ENCODE measurements around the gene WWOX. TPM values are rescaled to one million over a fixed set of nuclear protein-coding genes. Genes with fewer than 3 reads are reported as not detected.

WWOX gene
- polyA plus RNA-seq, 1 donor from 2014 or later, result 25.6 TPM

DNA sequence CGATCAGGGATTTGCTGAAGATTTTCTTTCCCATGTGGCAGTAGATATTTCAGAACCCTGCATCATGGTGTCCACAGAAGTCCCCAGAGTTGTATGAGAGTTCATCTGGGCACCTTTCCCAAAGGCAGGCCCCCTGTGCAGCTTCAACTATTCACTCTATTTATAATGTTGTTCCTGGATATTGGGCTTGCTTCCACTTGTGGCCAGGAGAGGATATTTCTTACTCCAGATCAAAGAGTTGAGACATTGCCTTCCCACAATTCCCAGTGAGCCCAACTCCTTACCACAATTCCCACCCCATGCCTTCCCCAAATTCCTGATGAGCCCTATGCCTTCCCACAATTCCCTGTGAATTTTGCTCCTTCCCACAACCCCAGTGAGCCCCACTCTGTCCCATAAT lies 206.9 kb downstream of the WWOX start:
- Histone ChIP-seq H3K4me3 (ENCODE audit: low read length) (no peak overlapping the region), H3K9ac (ENCODE audit: low read length) (no peak overlapping the region), H3K27ac (ENCODE audit: low read length) (no peak overlapping the region), H3K9me2 (ENCODE audit: insufficient read depth, low read length) (no peaks in the 10 kb centered on the region), H2AFZ (ENCODE audit: low read depth, low read length) (no peak overlapping the region), H4K20me1 (ENCODE audit: insufficient read depth) (no peaks in the 10 kb centered on the region), H3F3A (ENCODE audit: insufficient read depth, low read length, poor library complexity, severe bottlenecking) (no peaks in the 10 kb centered on the region), H3K27me3 (ENCODE audit: insufficient read depth, low read depth, low read length) (no peaks in the 10 kb centered on the region), H3K36me3 (ENCODE audit: insufficient read depth, low read length) (no peaks in the 10 kb centered on the region), H3K4me2 (ENCODE audit: low read length) (no peak overlapping the region), H3K79me2 (replicated peaks; ENCODE audit: insufficient read depth, low read length) (no peaks in the 10 kb centered on the region), H3K9me3 (ENCODE audit: low read length) (no peaks in the 10 kb centered on the region)
- TF ChIP-seq RAD21 (conservative IDR thresholded peaks at IDR 0.05), result no peak
- TF ChIP-seq EP300 (conservative IDR thresholded peaks at IDR 0.05; ENCODE audit: poor library complexity, severe bottlenecking), result no peak
- TF ChIP-seq, protein P1, sequence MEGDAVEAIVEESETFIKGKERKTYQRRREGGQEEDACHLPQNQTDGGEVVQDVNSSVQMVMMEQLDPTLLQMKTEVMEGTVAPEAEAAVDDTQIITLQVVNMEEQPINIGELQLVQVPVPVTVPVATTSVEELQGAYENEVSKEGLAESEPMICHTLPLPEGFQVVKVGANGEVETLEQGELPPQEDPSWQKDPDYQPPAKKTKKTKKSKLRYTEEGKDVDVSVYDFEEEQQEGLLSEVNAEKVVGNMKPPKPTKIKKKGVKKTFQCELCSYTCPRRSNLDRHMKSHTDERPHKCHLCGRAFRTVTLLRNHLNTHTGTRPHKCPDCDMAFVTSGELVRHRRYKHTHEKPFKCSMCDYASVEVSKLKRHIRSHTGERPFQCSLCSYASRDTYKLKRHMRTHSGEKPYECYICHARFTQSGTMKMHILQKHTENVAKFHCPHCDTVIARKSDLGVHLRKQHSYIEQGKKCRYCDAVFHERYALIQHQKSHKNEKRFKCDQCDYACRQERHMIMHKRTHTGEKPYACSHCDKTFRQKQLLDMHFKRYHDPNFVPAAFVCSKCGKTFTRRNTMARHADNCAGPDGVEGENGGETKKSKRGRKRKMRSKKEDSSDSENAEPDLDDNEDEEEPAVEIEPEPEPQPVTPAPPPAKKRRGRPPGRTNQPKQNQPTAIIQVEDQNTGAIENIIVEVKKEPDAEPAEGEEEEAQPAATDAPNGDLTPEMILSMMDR (IDR thresholded peaks at IDR 0.05; ENCODE audit: poor library complexity, severe bottlenecking), result no peak

DNA sequence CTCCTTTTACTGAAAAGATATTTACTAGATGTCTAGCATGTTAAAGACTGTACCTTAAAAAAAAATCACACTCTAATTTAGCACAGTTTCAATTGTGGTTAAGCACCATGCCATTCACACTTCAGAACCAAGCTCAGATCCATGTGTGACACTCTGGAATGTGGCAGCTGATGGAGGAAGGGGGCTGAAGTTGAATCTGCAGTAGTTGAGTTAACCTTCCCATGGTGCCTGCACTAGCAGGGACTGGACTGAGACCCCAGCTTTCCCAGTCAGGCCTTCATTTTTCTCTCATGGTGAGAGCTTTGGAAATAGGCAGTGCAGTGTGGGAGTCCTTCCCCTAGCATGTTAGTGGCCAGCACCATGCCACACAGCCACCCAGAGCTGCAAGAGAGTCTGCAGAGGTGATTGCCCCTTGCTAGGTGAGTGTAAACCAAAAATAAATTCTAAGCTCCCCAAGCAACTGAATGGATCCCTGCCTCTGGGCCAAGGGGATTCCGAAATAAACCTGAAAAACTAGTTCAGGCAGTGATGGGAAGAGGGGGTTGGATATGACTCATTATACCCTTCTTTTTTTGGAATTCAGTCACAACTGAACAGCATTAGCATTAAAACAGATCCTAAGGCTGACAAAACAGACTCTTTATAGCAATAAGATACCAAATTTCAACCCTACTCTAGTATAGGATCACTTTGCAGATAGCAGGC lies 208.5 kb downstream of the WWOX start:
- H3K9me2 ChIP-seq (ENCODE audit: insufficient read depth, low read length), result no peaks in the 10 kb centered on the region
- no peaks in the 10 kb centered on the region for H4K20me1 ChIP-seq (ENCODE audit: insufficient read depth)
- H3F3A ChIP-seq (ENCODE audit: insufficient read depth, low read length, poor library complexity, severe bottlenecking), result no peaks in the 10 kb centered on the region
- no peaks in the 10 kb centered on the region for H3K79me2 ChIP-seq (replicated peaks; ENCODE audit: insufficient read depth, low read length)
- no peak overlapping the region for H3K27ac ChIP-seq (ENCODE audit: low read length)
- no peak for TF ChIP-seq SMC3 (conservative IDR thresholded peaks at IDR 0.05; ENCODE audit: poor library complexity)
- no peak for TF ChIP-seq RAD21 (conservative IDR thresholded peaks at IDR 0.05)
- H3K4me2 ChIP-seq (ENCODE audit: low read length), result no peak overlapping the region
- H3K36me3 ChIP-seq (ENCODE audit: insufficient read depth, low read length), result no peaks in the 10 kb centered on the region
- no peak overlapping the region for H3K4me3 ChIP-seq (ENCODE audit: low read length)
- no peaks in the 10 kb centered on the region for H3K9me3 ChIP-seq (ENCODE audit: low read length)
- H2AFZ ChIP-seq (ENCODE audit: low read depth, low read length), result no peak overlapping the region
- H3K9ac ChIP-seq (ENCODE audit: low read length), result no peak overlapping the region
- H3K27me3 ChIP-seq (ENCODE audit: insufficient read depth, low read depth, low read length), result no peaks in the 10 kb centered on the region

GRCh38 chr16:78309763-78310162 lies 210.3 kb downstream of the WWOX start:
- no peak overlapping the region for H2AFZ ChIP-seq (ENCODE audit: low read depth, low read length)
- no peaks in the 10 kb centered on the region for H3K9me2 ChIP-seq (ENCODE audit: insufficient read depth, low read length)
- TF ChIP-seq SMC3 (conservative IDR thresholded peaks at IDR 0.05; ENCODE audit: poor library complexity), result no peak
- no peak for TF ChIP-seq TAF1 (IDR thresholded peaks at IDR 0.05; ENCODE audit: low read depth)
- TF ChIP-seq POLR2AphosphoS5 (IDR thresholded peaks at IDR 0.05), result no peak
- TF ChIP-seq EZH2 (IDR thresholded peaks at IDR 0.05; ENCODE audit: borderline replicate concordance, insufficient read depth, low read length, poor library complexity, severe bottlenecking), result no peak
- no peak for TF ChIP-seq REST (IDR thresholded peaks at IDR 0.05; ENCODE audit: borderline replicate concordance)
- TF ChIP-seq RAD21 (conservative IDR thresholded peaks at IDR 0.05), result no peak
- TF ChIP-seq, protein P1 (IDR thresholded peaks at IDR 0.05; ENCODE audit: poor library complexity, severe bottlenecking), result no peak
- no peaks in the 10 kb centered on the region for H3K79me2 ChIP-seq (replicated peaks; ENCODE audit: insufficient read depth, low read length)
- no peaks in the 10 kb centered on the region for H3K9me3 ChIP-seq (ENCODE audit: low read length)
- H3F3A ChIP-seq (ENCODE audit: insufficient read depth, low read length, poor library complexity, severe bottlenecking), result no peaks in the 10 kb centered on the region
- no peaks in the 10 kb centered on the region for H3K27me3 ChIP-seq (ENCODE audit: insufficient read depth, low read depth, low read length)
- H4K20me1 ChIP-seq (ENCODE audit: insufficient read depth), result no peaks in the 10 kb centered on the region
- H3K27ac ChIP-seq (ENCODE audit: low read length), result no peak overlapping the region
- no peaks in the 10 kb centered on the region for H3K36me3 ChIP-seq (ENCODE audit: insufficient read depth, low read length)
- no peak overlapping the region for H3K9ac ChIP-seq (ENCODE audit: low read length)
- no peak overlapping the region for H3K4me2 ChIP-seq (ENCODE audit: low read length)
- H3K4me3 ChIP-seq (ENCODE audit: low read length), result no peak overlapping the region

Measured in neural cell (in vitro differentiated cells).